Measurements from ENCODE around the gene DLGAP1.

The DLGAP1 gene

GRCh38 chr18:3869848-3870247 is 585.3 kb downstream of the DLGAP1 start:
- TF ChIP-seq, protein P1, sequence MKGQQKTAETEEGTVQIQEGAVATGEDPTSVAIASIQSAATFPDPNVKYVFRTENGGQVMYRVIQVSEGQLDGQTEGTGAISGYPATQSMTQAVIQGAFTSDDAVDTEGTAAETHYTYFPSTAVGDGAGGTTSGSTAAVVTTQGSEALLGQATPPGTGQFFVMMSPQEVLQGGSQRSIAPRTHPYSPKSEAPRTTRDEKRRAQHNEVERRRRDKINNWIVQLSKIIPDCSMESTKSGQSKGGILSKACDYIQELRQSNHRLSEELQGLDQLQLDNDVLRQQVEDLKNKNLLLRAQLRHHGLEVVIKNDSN (IDR thresholded peaks at IDR 0.05), result no peak
- TF ChIP-seq RAD21 (IDR thresholded peaks at IDR 0.05; ENCODE audit: low read depth), result peak; percentile 86
- no peak for TF ChIP-seq CEBPB (IDR thresholded peaks at IDR 0.05)

- TF ChIP-seq CEBPB (IDR thresholded peaks at IDR 0.05), result peak; percentile 83
- TF ChIP-seq TCF12 (IDR thresholded peaks at IDR 0.05; ENCODE audit: low read depth), result no peak
Observed at GRCh38 chr18:3867864-3868311, 587.2 kb downstream of the DLGAP1 start.

DNA sequence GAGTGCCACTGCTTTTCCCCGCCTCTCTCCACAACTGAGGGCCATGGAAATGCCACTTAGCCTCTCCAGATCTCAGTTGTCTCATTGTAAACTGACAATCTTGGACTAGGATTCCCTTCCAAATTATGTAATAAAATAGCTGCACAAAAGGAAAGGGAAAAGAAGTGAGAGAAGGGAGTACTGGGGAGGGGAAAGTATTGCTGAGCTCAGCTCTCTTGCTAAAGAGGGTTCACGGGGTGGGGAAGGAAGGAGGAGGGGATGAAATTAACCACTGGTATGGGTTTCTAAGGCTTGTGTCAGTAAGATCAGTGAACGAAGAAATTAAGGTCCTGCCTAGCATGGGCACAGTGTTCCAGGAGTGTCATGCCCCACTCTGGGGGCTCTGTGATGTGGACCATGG is 587.9 kb downstream of the DLGAP1 start:
- TF ChIP-seq, protein P1 (IDR thresholded peaks at IDR 0.05), result no peak
- TF ChIP-seq ZBTB7A (IDR thresholded peaks at IDR 0.05; ENCODE audit: low read depth), result no peak
- TF ChIP-seq, protein P2, sequence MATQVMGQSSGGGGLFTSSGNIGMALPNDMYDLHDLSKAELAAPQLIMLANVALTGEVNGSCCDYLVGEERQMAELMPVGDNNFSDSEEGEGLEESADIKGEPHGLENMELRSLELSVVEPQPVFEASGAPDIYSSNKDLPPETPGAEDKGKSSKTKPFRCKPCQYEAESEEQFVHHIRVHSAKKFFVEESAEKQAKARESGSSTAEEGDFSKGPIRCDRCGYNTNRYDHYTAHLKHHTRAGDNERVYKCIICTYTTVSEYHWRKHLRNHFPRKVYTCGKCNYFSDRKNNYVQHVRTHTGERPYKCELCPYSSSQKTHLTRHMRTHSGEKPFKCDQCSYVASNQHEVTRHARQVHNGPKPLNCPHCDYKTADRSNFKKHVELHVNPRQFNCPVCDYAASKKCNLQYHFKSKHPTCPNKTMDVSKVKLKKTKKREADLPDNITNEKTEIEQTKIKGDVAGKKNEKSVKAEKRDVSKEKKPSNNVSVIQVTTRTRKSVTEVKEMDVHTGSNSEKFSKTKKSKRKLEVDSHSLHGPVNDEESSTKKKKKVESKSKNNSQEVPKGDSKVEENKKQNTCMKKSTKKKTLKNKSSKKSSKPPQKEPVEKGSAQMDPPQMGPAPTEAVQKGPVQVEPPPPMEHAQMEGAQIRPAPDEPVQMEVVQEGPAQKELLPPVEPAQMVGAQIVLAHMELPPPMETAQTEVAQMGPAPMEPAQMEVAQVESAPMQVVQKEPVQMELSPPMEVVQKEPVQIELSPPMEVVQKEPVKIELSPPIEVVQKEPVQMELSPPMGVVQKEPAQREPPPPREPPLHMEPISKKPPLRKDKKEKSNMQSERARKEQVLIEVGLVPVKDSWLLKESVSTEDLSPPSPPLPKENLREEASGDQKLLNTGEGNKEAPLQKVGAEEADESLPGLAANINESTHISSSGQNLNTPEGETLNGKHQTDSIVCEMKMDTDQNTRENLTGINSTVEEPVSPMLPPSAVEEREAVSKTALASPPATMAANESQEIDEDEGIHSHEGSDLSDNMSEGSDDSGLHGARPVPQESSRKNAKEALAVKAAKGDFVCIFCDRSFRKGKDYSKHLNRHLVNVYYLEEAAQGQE (IDR thresholded peaks at IDR 0.05; ENCODE audit: low read depth), result no peak
- TF ChIP-seq YY1 (IDR thresholded peaks at IDR 0.05; ENCODE audit: low read depth), result no peak

GRCh38 chr18:3864669-3865298 is 590.3 kb downstream of the DLGAP1 start:
- TF ChIP-seq RAD21 (IDR thresholded peaks at IDR 0.05; ENCODE audit: low read depth) (no peak), CEBPB (IDR thresholded peaks at IDR 0.05) (peak; percentile 49; the same call in 1 of the 2 replicates)

- no peak for TF ChIP-seq EP300 (IDR thresholded peaks at IDR 0.05; ENCODE audit: borderline replicate concordance)
- TF ChIP-seq MAX (IDR thresholded peaks at IDR 0.05), result no peak
- no peak for TF ChIP-seq RAD21 (IDR thresholded peaks at IDR 0.05; ENCODE audit: low read depth)
- no peak for TF ChIP-seq TEAD4 (IDR thresholded peaks at IDR 0.05)
- TF ChIP-seq, protein P2 (IDR thresholded peaks at IDR 0.05; ENCODE audit: low read depth), result no peak
- no peak for TF ChIP-seq TAF1 (IDR thresholded peaks at IDR 0.05; ENCODE audit: low read depth)
- TF ChIP-seq, protein P1 (IDR thresholded peaks at IDR 0.05), result no peak
- no peak for TF ChIP-seq ZBTB7A (IDR thresholded peaks at IDR 0.05; ENCODE audit: low read depth)
- TF ChIP-seq FOXM1 (IDR thresholded peaks at IDR 0.05; ENCODE audit: borderline replicate concordance, low read depth), result no peak
- TF ChIP-seq CEBPB (IDR thresholded peaks at IDR 0.05), result no peak
- TF ChIP-seq NFIC (IDR thresholded peaks at IDR 0.05), result no peak
- no peak for TF ChIP-seq YY1 (IDR thresholded peaks at IDR 0.05; ENCODE audit: low read depth)
- no peak for TF ChIP-seq EGR1 (IDR thresholded peaks at IDR 0.05)
- TF ChIP-seq TCF12 (IDR thresholded peaks at IDR 0.05; ENCODE audit: low read depth), result no peak
- no peak for TF ChIP-seq CREB1 (IDR thresholded peaks at IDR 0.05; ENCODE audit: low read depth)
Observed at GRCh38 chr18:3863593-3863992, 591.5 kb downstream of the DLGAP1 start.

DNA sequence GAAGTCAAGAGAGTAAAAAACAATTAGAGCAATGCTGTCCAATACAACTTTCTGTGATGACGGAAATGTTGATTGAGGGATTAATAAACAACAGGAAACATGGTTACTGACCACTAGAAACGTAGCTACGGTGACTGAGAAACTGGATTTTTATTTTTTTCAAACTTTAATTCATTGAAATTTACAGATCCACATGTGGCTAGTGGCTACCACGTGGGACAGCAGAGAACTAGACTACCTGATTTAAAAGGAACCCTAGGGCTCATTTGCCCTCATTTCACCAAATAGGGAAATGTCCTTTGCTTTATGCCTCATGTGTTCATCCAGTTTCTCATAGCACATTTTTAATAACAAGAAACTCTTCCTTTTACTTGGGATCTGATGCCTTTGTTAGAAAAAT is 592.1 kb downstream of the DLGAP1 start:
- TF ChIP-seq TEAD4 (IDR thresholded peaks at IDR 0.05) (no peak), EGR1 (IDR thresholded peaks at IDR 0.05) (no peak), EP300 (IDR thresholded peaks at IDR 0.05; ENCODE audit: borderline replicate concordance) (no peak), TAF1 (IDR thresholded peaks at IDR 0.05; ENCODE audit: low read depth) (no peak), ZBTB7A (IDR thresholded peaks at IDR 0.05; ENCODE audit: low read depth) (no peak), RAD21 (IDR thresholded peaks at IDR 0.05; ENCODE audit: low read depth) (no peak), TCF12 (IDR thresholded peaks at IDR 0.05; ENCODE audit: low read depth) (no peak), MAX (IDR thresholded peaks at IDR 0.05) (no peak), FOXM1 (IDR thresholded peaks at IDR 0.05; ENCODE audit: borderline replicate concordance, low read depth) (no peak), CREB1 (IDR thresholded peaks at IDR 0.05; ENCODE audit: low read depth) (no peak), NFIC (IDR thresholded peaks at IDR 0.05) (no peak), CEBPB (IDR thresholded peaks at IDR 0.05) (no peak), YY1 (IDR thresholded peaks at IDR 0.05; ENCODE audit: low read depth) (no peak)
- TF ChIP-seq, protein P1 (IDR thresholded peaks at IDR 0.05), result no peak
- TF ChIP-seq, protein P2 (IDR thresholded peaks at IDR 0.05; ENCODE audit: low read depth), result no peak

All from Ishikawa (cell line).